HUES6 (cell line): Measurements from ENCODE around the gene AFF1.
"Not testable (repeated sequence)": the region's sequence is repeated elsewhere in the genome, so short reads cannot be mapped to it uniquely, and the experiment has no call there.

Source experiments
- H3K27ac ChIP-seq: 2 replicates; pipeline ENCODE4 v1.7.0; 2013; ENCODE audit warnings: low read depth, mild to moderate bottlenecking, low read length, inconsistent platforms
- H3K27me3 ChIP-seq: 2 replicates; pipeline ENCODE4 v1.6.1; 2013; ENCODE audit warnings: low read length; ENCODE audit not compliant: control insufficient read depth, insufficient read depth
- H3K36me3 ChIP-seq: 2 replicates; pipeline ENCODE4 v1.6.1; 2013; ENCODE audit warnings: low read length; ENCODE audit not compliant: control insufficient read depth, insufficient read depth
- H3K4me1 ChIP-seq: 2 replicates; pipeline ENCODE4 v1.6.1; 2013; ENCODE audit warnings: low read length; ENCODE audit not compliant: control insufficient read depth, insufficient read depth
- H3K4me3 ChIP-seq: 2 replicates; pipeline ENCODE4 v1.5.1; 2013; ENCODE audit warnings: low read depth, low read length
- H3K9ac ChIP-seq: one replicate; pipeline ENCODE4 v1.6.1; 2013; ENCODE audit warnings: mild to moderate bottlenecking, low read length
- H3K9me3 ChIP-seq: 2 replicates; pipeline ENCODE4 v1.6.1; 2013; ENCODE audit warnings: low read depth, low read length; ENCODE audit not compliant: control insufficient read depth, insufficient read depth

AFF1 gene

DNA sequence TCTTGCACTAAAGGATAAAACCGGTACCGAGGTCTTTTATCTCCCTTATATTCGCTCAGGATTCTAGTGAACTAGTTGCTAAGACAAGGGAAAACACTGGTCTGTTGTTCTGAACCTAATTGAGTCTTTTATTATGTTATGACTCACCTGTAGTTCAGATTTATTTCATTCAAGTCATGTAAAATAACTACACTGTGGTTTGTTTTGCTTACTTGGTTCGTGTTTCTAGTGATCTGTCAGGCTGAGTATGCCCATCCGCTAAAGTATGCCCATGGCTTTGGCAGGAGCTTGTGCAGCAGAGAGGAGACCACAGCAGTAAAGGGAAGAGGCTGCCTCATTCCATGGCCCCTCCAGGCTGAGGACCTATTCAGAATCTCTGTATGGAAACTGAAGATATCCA lies 126.1 kb downstream of the AFF1 start:
- Histone ChIP-seq H3K27me3 (no peaks in the 10 kb centered on the region), H3K27ac (no peak overlapping the region), H3K4me1 (peaks cover 22% of the 10 kb centered on the region), H3K9me3 (no peaks in the 10 kb centered on the region), H3K36me3 (peaks cover 14% of the 10 kb centered on the region; the same call in 1 of the 2 replicates), H3K9ac (no peak overlapping the region), H3K4me3 (no peak overlapping the region)

DNA sequence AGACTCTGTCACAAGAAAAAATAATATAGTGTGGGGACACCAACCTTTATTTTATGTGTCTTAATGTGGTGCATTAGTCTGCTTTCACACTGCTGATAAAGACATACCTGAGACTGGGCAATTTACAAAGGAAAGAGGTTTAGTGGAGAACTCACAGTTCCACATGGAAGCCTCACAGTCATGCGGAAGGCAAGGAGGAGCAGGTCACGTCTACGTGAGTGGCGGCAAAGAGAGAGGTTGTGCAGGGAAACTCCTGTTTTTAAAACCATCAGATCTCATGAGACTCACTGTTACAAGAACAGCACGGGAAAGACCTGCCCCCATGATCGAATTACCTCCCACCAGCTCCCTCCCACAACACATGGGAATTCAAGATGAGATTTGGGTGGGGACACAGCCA lies 130.2 kb downstream of the AFF1 start:
- H3K9me3 ChIP-seq: no peaks in the 10 kb centered on the region
- peaks cover 10% of the 10 kb centered on the region; the same call in 1 of the 2 replicates for H3K4me1 ChIP-seq
- no peak overlapping the region for H3K4me3 ChIP-seq
- H3K36me3 ChIP-seq: peaks cover 11% of the 10 kb centered on the region; the same call in 1 of the 2 replicates
- H3K9ac ChIP-seq: no peak overlapping the region
- no peaks in the 10 kb centered on the region for H3K27me3 ChIP-seq
- H3K27ac ChIP-seq: no peak overlapping the region

DNA sequence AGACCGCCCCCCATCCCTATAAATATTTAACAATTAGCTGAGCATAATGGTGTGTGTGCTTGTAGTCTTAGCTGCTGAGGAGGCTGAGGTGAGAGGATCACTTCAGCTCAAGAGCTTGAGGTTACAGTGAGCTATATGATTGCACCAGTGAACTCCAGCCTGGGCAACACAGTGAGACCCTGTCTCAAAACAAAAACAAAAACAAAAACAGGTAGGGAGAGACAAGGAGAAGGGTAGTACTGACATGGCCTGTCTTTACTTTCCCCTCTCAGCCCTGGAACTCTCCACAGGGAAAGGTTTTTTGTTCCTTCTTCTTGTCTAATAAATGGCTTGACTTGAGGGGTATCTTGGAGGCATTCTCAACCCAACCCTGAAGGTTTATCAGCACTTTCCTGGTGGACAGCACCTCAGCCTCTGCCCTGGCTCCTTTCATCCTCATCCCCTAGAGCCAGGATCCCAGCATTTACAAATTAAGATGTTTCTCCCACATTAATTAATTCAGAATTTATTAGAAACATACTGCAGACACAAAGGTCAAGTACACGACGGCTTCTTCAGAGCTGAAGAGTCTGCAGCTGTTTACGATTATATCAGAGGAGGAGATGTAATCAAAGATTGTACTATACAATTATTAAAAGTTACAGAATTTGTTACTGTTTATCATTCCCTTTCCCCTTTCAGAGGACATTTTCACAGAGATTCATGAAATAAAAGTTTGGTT lies 131.8 kb downstream of the AFF1 start:
- Histone ChIP-seq H3K27me3 (no peaks in the 10 kb centered on the region), H3K36me3 (0 out of 2 replicates have a peak, but pooled peaks cover 3% of the 10 kb centered on the region), H3K4me3 (no peak overlapping the region), H3K27ac (no peak overlapping the region), H3K4me1 (peaks cover 10% of the 10 kb centered on the region; the same call in 1 of the 2 replicates), H3K9ac (no peak overlapping the region), H3K9me3 (no peaks in the 10 kb centered on the region)

DNA sequence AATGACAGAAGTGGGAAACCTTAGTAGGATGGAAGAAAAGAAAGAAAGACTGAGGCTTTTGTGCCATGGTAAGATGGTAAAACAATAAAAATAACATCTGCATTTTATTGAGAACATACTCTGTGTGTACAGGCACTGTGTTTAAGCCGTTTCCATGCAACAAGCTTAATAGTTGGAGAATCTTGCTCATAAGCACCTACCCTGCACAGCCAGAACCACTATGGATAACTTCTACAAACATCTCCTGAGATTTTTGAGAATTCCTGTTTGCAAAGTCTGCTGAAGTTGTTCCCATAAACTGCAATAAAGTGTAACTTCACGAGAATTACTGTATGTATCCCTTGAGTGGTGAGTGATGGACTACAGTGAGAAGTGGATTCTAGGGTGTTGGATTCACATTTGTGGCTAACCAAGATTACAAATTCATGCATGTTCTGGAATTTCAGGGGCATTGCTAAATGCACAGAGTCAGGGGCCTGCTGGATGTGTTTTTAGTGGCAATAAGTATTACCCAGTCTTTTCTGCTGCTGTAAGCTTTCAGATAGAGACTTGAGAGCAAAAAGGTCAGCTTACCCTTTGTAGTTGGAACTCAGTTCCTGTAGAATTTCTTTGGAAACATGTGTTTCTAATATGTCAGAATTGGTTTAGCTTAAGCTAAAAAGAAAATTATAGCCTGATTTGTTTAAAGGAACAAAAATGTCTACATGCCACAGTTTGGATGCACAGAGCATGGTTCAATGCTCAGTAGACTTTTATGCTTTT lies 132.5 kb downstream of the AFF1 start:
- Histone ChIP-seq H3K9me3 (no peaks in the 10 kb centered on the region), H3K4me3 (no peak overlapping the region), H3K36me3 (0 out of 2 replicates have a peak, but pooled peaks cover 3% of the 10 kb centered on the region), H3K9ac (no peak overlapping the region), H3K27ac (no peak overlapping the region), H3K4me1 (peaks cover 10% of the 10 kb centered on the region; the same call in 1 of the 2 replicates), H3K27me3 (no peaks in the 10 kb centered on the region)

DNA sequence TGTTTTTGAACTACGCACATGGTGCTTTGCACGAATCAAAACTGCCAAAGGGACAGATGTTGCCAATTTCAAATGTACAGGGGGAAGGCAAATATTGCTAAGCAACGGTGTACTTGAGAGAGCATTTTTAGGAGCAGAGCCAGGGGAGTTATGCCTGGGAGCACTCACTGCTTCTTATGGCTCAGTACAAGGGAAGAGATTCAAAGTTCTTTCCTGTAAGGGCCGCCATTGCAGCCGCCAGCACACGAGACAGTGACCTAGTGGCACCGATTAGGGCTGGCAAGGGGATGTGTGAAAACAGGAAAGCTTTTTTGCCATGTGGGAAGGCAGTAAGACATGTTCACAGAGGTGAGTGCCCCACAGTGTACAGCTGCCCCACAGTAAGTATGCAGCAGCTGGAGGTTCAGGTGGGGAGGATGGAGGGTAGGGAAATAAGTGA lies 133.8 kb downstream of the AFF1 start:
- Histone ChIP-seq H3K4me1 (peaks cover 15% of the 10 kb centered on the region), H3K4me3 (no peak overlapping the region), H3K36me3 (0 out of 2 replicates have a peak, but pooled peaks cover 3% of the 10 kb centered on the region), H3K9ac (no peak overlapping the region), H3K9me3 (no peaks in the 10 kb centered on the region), H3K27me3 (no peaks in the 10 kb centered on the region), H3K27ac (no peak overlapping the region)

DNA sequence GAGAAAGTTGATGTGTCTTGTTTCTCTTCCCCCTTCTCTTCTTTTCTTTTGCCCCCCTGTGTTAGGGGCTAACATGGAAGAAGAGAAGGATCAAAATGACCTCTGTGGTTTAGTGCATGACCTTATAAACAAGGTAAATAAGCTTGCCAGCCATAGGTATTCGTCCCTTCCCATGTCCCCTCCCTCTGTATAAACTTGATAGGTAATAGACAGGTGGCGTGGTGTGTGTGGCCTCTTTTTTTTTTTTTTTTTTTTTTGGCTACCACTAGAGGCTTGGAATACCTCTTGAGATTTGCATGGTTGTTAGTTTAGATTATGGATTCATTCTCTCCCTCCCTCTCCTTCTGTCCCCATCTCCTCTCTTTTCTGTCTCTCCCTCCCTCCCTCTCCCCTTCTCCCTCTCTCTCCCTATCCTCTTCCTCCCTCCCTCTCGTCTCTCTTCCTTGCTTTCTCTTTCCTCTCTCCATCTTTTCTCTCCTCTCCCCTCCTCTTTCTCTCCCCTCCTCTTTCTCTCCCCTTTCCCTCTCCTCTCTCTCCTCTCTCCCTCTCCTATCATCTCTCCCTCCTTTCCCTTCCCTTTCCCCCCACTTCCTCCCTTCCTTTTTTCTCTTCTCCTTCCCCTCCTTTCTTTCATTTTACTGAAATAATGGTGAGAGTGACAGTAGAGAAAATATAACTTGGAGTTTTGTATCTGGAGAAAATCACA lies 134.4 kb downstream of the AFF1 start:
- Histone ChIP-seq H3K9me3 (no peaks in the 10 kb centered on the region), H3K4me1 (peaks cover 18% of the 10 kb centered on the region), H3K27me3 (no peaks in the 10 kb centered on the region), H3K36me3 (0 out of 2 replicates have a peak, but pooled peaks cover 3% of the 10 kb centered on the region), H3K4me3 (no peak overlapping the region), H3K9ac (no peak overlapping the region), H3K27ac (no peak overlapping the region)

DNA sequence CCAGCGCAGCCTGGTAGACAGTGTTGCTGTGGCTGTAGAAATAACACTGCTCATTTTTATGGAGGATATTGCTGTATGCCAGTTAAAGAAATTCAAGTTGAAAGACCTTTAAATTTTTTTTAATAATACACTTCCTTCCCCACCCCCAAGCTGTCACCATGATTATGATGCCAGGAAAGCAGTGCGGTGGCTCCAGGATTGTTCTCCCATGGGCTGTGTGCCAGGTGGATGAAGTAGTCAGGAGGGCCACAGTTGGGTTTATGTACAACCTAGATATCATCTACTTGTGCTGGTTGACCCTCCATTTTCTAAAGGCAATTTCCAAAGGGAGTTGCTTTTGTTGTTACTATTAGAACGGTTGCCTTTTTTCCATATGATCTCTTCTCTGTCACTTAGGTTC lies 136.6 kb downstream of the AFF1 start:
- H3K4me1 ChIP-seq: peaks cover 18% of the 10 kb centered on the region
- no peaks in the 10 kb centered on the region for H3K9me3 ChIP-seq
- no peak overlapping the region for H3K4me3 ChIP-seq
- H3K27me3 ChIP-seq: no peaks in the 10 kb centered on the region
- 0 out of 2 replicates have a peak, but pooled peaks cover 3% of the 10 kb centered on the region for H3K36me3 ChIP-seq
- H3K27ac ChIP-seq: no peak overlapping the region
- no peak overlapping the region for H3K9ac ChIP-seq

DNA sequence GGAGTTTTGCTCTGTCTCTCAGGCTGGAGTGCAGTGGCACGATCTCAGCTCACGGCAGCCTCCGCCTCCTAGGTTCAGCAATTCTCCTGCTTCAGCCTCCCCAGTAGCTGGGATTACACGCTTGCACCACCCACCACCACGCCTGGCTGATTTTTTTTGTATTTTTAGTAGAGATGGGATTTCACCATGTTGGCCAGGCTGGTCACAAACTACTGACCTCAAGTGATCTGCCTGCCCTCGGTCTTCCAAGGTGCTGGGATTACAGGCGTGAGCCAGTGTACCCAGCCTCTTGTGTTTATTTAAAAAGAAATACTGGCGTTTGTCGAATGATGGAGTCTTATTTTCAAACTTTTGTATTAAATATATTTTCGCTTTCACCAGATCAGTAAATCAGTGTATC lies 137.7 kb downstream of the AFF1 start:
- H3K9me3 ChIP-seq, H3K27ac ChIP-seq, H3K36me3 ChIP-seq, H3K9ac ChIP-seq, H3K27me3 ChIP-seq, H3K4me3 ChIP-seq: not testable (repeated sequence)
- peaks cover 20% of the 10 kb centered on the region for H3K4me1 ChIP-seq

DNA sequence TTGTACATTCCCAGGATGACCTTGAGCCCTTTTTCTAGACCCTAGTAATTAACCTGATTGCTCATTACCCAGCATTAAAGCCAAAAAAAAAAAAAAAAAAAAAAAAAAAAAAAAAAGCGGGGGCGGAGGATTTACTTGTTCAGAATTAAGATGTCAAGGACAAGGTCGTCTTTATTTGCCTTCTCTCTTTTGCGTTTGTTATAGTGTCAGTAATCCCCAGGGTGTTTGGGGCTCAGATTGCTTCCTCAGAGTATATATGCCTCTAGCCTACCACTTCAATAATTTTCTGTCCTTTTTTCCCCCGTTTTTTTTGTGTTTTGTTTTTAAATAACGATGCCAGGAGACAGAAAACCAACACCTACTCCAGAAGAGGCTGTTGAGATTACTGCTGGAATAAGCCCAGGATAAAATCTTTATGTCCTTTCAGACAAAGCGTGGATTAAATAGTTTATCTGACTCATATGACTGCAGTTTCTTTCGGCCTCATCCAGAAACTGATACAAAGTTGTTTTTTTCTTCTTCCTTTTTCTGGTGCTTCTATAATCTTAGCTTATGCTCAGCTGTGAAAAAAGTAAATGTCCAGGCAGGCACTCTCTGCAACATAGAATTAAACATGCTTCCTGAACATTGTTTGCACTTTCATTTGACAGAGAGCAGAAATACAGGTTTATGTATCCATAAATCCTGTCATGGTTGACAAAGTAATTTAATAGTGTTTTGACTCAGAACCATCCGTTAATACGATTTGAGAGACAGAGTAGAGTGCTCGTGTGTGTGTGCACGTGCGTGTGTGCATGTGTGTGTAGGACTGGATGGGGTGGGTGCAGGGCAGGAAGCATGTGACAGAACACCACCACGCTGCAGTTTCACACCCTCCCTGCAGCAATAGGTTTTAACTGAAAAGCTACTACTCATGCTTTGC lies 138.6 kb downstream of the AFF1 start:
- no peak overlapping the region for H3K4me3 ChIP-seq
- H3K4me1 ChIP-seq: peaks cover 24% of the 10 kb centered on the region
- no peaks in the 10 kb centered on the region for H3K36me3 ChIP-seq
- H3K27ac ChIP-seq: no peak overlapping the region
- no peak overlapping the region for H3K9ac ChIP-seq
- no peaks in the 10 kb centered on the region for H3K9me3 ChIP-seq
- H3K27me3 ChIP-seq: no peaks in the 10 kb centered on the region

DNA sequence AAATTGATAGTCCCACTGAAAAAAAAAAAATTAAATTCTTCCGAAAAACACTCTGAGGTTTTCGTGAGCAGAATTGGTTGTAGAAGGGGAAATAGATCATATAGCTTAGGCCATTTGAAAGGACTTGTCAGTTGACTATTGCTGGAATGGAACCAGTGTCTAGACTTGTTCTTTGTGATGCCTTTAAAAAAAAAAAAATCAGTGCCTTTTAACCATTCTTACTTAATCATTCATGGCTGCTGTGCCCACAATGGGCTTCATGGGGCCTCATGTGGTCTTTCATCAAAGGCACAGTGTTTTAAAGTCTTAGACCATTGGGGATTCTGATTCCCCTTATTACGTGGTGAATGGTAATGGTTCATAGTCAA lies 139.3 kb downstream of the AFF1 start:
- no peaks in the 10 kb centered on the region for H3K27me3 ChIP-seq
- no peak overlapping the region for H3K27ac ChIP-seq
- no peak overlapping the region for H3K4me3 ChIP-seq
- H3K9ac ChIP-seq: no peak overlapping the region
- H3K36me3 ChIP-seq: no peaks in the 10 kb centered on the region
- H3K9me3 ChIP-seq: no peaks in the 10 kb centered on the region
- H3K4me1 ChIP-seq: peaks cover 23% of the 10 kb centered on the region
